HepG2 (cell line): ENCODE data around the gene DICER1. TPM values are rescaled to one million over a fixed set of nuclear protein-coding genes. Genes with fewer than 3 reads are reported as not detected.
A peak's percentile ranks its signal among the peaks of the same experiment; 100 is the strongest.

Experiments used
- ATAC-seq: fragments of 200-7000 bp; cut with Tn5 transposase; 3 replicates; pipeline ENCODE4 v1.9.1; 2020; ENCODE audit warnings: mild to moderate bottlenecking, moderate library complexity
- BruUV-seq: library from RNA; stranded (reverse); fragments of 400-500 nt; replicated peaks from 2 replicates; lab custom pipeline; 2021; lab: Mats Ljungman, UMichigan
- CTCF ChIA-PET: fragments of 300-600 bp; formaldehyde crosslinking; extraction: SDS; loops from one replicate; lab custom pipeline; 2021; ENCODE audit warnings: low total read pairs, inconsistent platforms, low intra/inter-chr PET ratio; lab: Yijun Ruan, JAX
- POLR2A ChIA-PET: fragments of 350-600 bp; sonication (Branson Sonifier 250); formaldehyde crosslinking; loops from one replicate; lab custom pipeline; 2020; ENCODE audit warnings: antibody characterized with exemption, inconsistent platforms; lab: Yijun Ruan, JAX
- DNase-seq: peaks from one replicate; pipeline ENCODE4 v3.0.0-alpha.2; 2015; ENCODE audit warnings: low spot score
- FAIRE-seq: peaks from 3 replicates; lab custom pipeline; 2011; peaks lifted over from hg19 to GRCh38; lab: Jason Lieb, UNC
- H2AFZ ChIP-seq: one replicate; pipeline ENCODE4 v1.6.1; 2011; ENCODE audit warnings: low read length, inconsistent platforms
- H3K27ac ChIP-seq: fragments of 300-600 bp; 3 replicates; pipeline ENCODE4 v1.8.0; 2011; ENCODE audit warnings: mixed run types, mild to moderate bottlenecking, mixed read lengths, low read length, inconsistent platforms; ENCODE audit not compliant: insufficient read depth; ENCODE audit errors: extremely low read length
- H3K27me3 ChIP-seq, 2 experiments: fragments of 200-600 bp in 1 of 2; 2 replicates in 1 of 2; 3 replicates in 1 of 2; pipeline versions ENCODE4 v1.6.0 to v1.8.0; 2011; ENCODE audit warnings: low read length in 2 of 2, mild to moderate bottlenecking in 2 of 2, moderate library complexity in 2 of 2, inconsistent platforms in 1 of 2; ENCODE audit not compliant: insufficient read depth in 2 of 2, control insufficient read depth in 1 of 2
- H3K36me3 ChIP-seq, 2 experiments: fragments of 200-600 bp in 1 of 2; replicated peaks in 1 of 2; 2 replicates in 1 of 2; 3 replicates in 1 of 2; pipeline versions ENCODE4 v1.5.1 to v1.8.0; 2011; ENCODE audit warnings: low read length in 2 of 2, inconsistent platforms in 1 of 2; ENCODE audit not compliant: insufficient read depth in 2 of 2, control insufficient read depth in 1 of 2
- H3K4me1 ChIP-seq: 2 replicates; pipeline ENCODE4 v1.5.1; 2012; ENCODE audit warnings: low read length, inconsistent platforms; ENCODE audit not compliant: insufficient read depth
- H3K4me2 ChIP-seq: 2 replicates; pipeline ENCODE4 v1.6.0; 2011; ENCODE audit warnings: low read depth, low read length, inconsistent platforms
- H3K4me3 ChIP-seq, 3 experiments: fragments of 200-600 bp in 1 of 3; sonication (generic), shearing (Covaris generic) in 1 of 3; replicated peaks in 1 of 3; 2 replicates each; pipeline ENCODE4 v1.5.1; 2011 to 2016; ENCODE audit warnings: low read length in 3 of 3, inconsistent platforms in 2 of 3, low read depth in 2 of 3, mild to moderate bottlenecking in 2 of 3, control low read depth in 1 of 3, mixed read lengths in 1 of 3; ENCODE audit not compliant: insufficient read depth in 1 of 3
- H3K79me2 ChIP-seq: one replicate; pipeline ENCODE4 v1.6.1; 2011; ENCODE audit warnings: low read length, inconsistent platforms; ENCODE audit not compliant: insufficient read depth
- H3K9ac ChIP-seq: 2 replicates; pipeline ENCODE4 v1.6.0; 2011; ENCODE audit warnings: mild to moderate bottlenecking, low read depth, low read length, inconsistent platforms; ENCODE audit not compliant: insufficient read depth
- H3K9me3 ChIP-seq: 2 replicates; pipeline ENCODE4 v1.5.1; 2012; ENCODE audit warnings: mild to moderate bottlenecking, low read length
- H4K20me1 ChIP-seq: 2 replicates; pipeline ENCODE4 v1.6.0; 2011; ENCODE audit warnings: inconsistent platforms, mild to moderate bottlenecking, low read length, moderate library complexity; ENCODE audit not compliant: insufficient read depth
- EP300 ChIP-seq, 3 experiments: sonication (generic) in 1 of 3; formaldehyde crosslinking in 1 of 3; IDR thresholded peaks; 2 replicates each; pipeline versions ENCODE4 v1.5.1 to v1.6.1; 2011 to 2020; ENCODE audit warnings: low read depth in 2 of 3, low read length in 2 of 3, borderline replicate concordance in 1 of 3, improper control_type of control experiment in 1 of 3, mild to moderate bottlenecking in 1 of 3, missing genetic modification reagents in 1 of 3, moderate library complexity in 1 of 3
- HDAC1 ChIP-seq: sonication (generic); formaldehyde crosslinking; IDR thresholded peaks from 2 replicates; pipeline ENCODE4 v1.5.1; 2020; ENCODE audit warnings: mild to moderate bottlenecking, missing genetic modification reagents
- NR1H2 ChIP-seq: sonication (generic); formaldehyde crosslinking; IDR thresholded peaks from 2 replicates; pipeline ENCODE4 v1.8.1; 2022; ENCODE audit warnings: low read depth, missing genetic modification reagents, borderline replicate concordance
- RAD51 ChIP-seq: fragments of 450-650 bp; IDR thresholded peaks from 2 replicates; pipeline ENCODE4 v1.6.1; 2016; ENCODE audit warnings: borderline replicate concordance
- TBP ChIP-seq: sonication (generic); formaldehyde crosslinking; IDR thresholded peaks from 2 replicates; pipeline ENCODE4 v1.5.0; 2020; ENCODE audit warnings: missing genetic modification reagents
- ZFP41 ChIP-seq: sonication (generic); formaldehyde crosslinking; IDR thresholded peaks from 2 replicates; pipeline ENCODE4 v1.4.0; 2020; ENCODE audit warnings: mild to moderate bottlenecking, missing genetic modification reagents, borderline replicate concordance
- ZNF251 ChIP-seq: sonication (generic); formaldehyde crosslinking; IDR thresholded peaks from 2 replicates; pipeline ENCODE4 v1.9.0; 2021; ENCODE audit warnings: mild to moderate bottlenecking, missing genetic modification reagents
- ZNF720 ChIP-seq: sonication (generic); formaldehyde crosslinking; IDR thresholded peaks from 2 replicates; pipeline ENCODE4 v1.4.0; 2020; ENCODE audit warnings: missing genetic modification reagents
- WGBS: methylation state at CpG from one replicate; pipeline ENCODE4 v1.1.6; 2017; ENCODE audit warnings: low lambda C conversion rate; 5-methylcytosine and 5-hydroxymethylcytosine counted together
- in situ Hi-C: cut with HindIII; loops from 2 replicates; pipeline ENCODE4 v1.10.0; 2017; ENCODE audit warnings: low pct_unique_long_range_greater_than_20kb; ENCODE audit not compliant: extremely low pct_ligation_motif_present
- intact Hi-C: fragments of 100-400 bp; cut with micrococcal nuclease; formaldehyde crosslinking; loops from one replicate; pipeline ENCODE4 v1.10.0; 2022; ENCODE audit not compliant: unreplicated experiment
- polyA plus RNA-seq, 8 experiments: library from polyadenylated mRNA; depleted of rRNA in 3 of 8; stranded (reverse) in 7 of 8; unstranded in 1 of 8; fragments of >200 nt; fragmentation: Illumina TruSeq in 4 of 8; extraction: Trizol in 4 of 8; gene quantifications; 2 replicates each; pipeline versions ENCODE4 v1.2.1 to v1.2.3, GENCODE V29; 2011 to 2016; ENCODE audit warnings: low read depth in 4 of 8, missing spikeins in 1 of 8, mixed read lengths in 1 of 8; ENCODE audit not compliant: insufficient read depth in 1 of 8
- total RNA-seq, 5 experiments: library from RNA; depleted of rRNA; stranded (reverse); fragments of >200 nt; fragmentation: Illumina TruSeq; extraction: Trizol; gene quantifications; 2 replicates each; pipeline ENCODE4 v1.2.3, GENCODE V29; 2016; ENCODE audit warnings: low read depth in 1 of 5
- TF ChIP-seq, protein P1 (sequence below): sonication (generic); formaldehyde crosslinking; IDR thresholded peaks from 2 replicates; pipeline ENCODE4 v1.4.0; 2020; ENCODE audit warnings: missing genetic modification reagents
- TF ChIP-seq, protein P2 (sequence below): sonication (generic); formaldehyde crosslinking; conservative IDR thresholded peaks from 2 replicates; pipeline ENCODE4 v1.4.0; 2020; ENCODE audit warnings: missing genetic modification reagents

The DICER1 gene
- total and polyA plus RNA-seq, 2 of the 13 experiments (the other 11 are each of a cell fraction or from before 2014, with no cell fraction given), result 31.8 to 61.9 TPM

DNA sequence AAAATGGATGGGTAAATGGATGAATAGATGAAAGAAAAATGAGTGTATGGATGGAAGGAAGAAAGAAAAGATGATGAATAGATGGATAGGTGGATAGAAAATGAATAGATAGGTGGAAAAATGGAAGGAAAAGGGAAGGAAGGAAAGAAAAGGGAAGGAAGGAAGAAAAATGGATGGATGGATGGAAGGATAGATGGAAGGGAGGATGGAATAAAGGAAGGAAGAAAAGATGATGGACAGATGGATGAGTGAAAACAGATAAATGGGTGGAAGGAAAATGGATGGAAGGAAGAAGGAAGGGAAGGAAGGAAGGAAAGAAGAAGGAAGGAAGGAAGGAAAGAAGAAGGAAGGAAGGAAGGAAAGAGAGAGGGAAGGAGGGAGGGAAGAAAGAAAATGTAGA lies 107.4 kb downstream of the DICER1 start:
- Histone ChIP-seq H4K20me1 (no peaks in the 10 kb centered on the region), H3K9me3 (no peaks in the 10 kb centered on the region), H3K27me3 (peaks cover 13 to 74% of the 10 kb centered on the region in 2 experiments), H3K27ac (no peak overlapping the region), H3K36me3 (no peaks in the 10 kb centered on the region), H3K4me2 (no peak overlapping the region), H3K9ac (no peak overlapping the region), H3K4me1 (no peaks in the 10 kb centered on the region), H2AFZ (no peak overlapping the region), H3K79me2 (no peaks in the 10 kb centered on the region), H3K4me3 (no peak overlapping the region)
- no peak for TF ChIP-seq HDAC1 (CRISPR knock-in tag)
- TF ChIP-seq RAD51, result 0 out of 2 replicates have a peak, but pooled peaks have one; percentile 12
- in situ Hi-C loops (no loop called here), intact Hi-C loops (no loop called here)
- DNase-seq (no peak), ATAC-seq (no peak), FAIRE-seq (no peak)
- ChIA-PET POLR2A (no interaction called here), CTCF (no interaction called here)
- no TSS peak for BruUV-seq

DNA sequence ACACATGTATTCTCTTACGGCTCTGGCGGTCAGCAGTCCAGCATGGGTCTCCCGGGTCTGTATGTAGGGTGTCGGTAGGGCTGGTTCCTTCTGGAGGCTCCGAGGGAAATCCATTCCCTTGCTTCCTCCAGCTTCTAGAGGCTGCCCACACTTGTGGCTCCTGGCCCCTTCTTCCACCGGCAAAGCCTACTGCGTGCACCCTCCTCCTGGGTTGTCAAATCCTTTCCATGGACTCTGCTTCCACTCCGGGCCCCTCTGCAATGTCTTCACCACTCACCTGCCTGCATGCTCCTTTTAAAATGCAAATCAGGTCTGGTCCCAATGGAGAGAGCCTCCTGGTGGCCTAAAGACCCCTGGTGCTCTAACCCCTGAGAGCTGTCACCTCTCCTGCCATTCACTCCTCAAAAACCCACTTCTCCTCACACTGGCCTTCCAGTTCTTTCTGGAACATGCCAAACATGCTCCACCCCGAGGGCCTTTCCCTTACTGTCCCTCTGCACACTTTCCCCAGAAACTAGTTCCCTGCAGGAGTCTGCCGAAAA lies 108.5 kb downstream of the DICER1 start:
- 32% methylated on average over 9 of the region's 10 CpGs for WGBS
- no peaks in the 10 kb centered on the region for H3K79me2 ChIP-seq
- POLR2A ChIA-PET, result no interaction called here
- H3K27me3 ChIP-seq, result peaks cover 12 to 77% of the 10 kb centered on the region in 2 experiments
- FAIRE-seq (no peak), DNase-seq (no peak), ATAC-seq (no peak)
- no peak overlapping the region for H3K9ac ChIP-seq
- BruUV-seq, result no TSS peak
- H4K20me1 ChIP-seq, result no peaks in the 10 kb centered on the region
- H3K9me3 ChIP-seq, result no peaks in the 10 kb centered on the region
- H3K4me2 ChIP-seq, result no peak overlapping the region
- H3K4me1 ChIP-seq, result no peaks in the 10 kb centered on the region
- H3K27ac ChIP-seq, result no peak overlapping the region
- intact Hi-C loops (no loop called here), in situ Hi-C loops (no loop called here)
- H3K4me3 ChIP-seq, result no peak overlapping the region
- CTCF ChIA-PET, result no interaction called here
- H2AFZ ChIP-seq, result no peak overlapping the region
- H3K36me3 ChIP-seq, result no peaks in the 10 kb centered on the region
- TF ChIP-seq TBP (CRISPR knock-in tag) (no peak), ZFP41 (no peak), ZNF251 (CRISPR knock-in tag) (no peak), NR1H2 (CRISPR knock-in tag) (no peak), ZNF720 (no peak), EP300 (IDR thresholded peaks at IDR 0.05; ENCODE audit: low read depth in 2 of 2, low read length in 2 of 2) (no peak), EP300 (CRISPR knock-in tag; IDR thresholded peaks at IDR 0.05; ENCODE audit: borderline replicate concordance) (no peak)
- TF ChIP-seq, protein P1, sequence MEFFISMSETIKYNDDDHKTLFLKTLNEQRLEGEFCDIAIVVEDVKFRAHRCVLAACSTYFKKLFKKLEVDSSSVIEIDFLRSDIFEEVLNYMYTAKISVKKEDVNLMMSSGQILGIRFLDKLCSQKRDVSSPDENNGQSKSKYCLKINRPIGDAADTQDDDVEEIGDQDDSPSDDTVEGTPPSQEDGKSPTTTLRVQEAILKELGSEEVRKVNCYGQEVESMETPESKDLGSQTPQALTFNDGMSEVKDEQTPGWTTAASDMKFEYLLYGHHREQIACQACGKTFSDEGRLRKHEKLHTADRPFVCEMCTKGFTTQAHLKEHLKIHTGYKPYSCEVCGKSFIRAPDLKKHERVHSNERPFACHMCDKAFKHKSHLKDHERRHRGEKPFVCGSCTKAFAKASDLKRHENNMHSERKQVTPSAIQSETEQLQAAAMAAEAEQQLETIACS (CRISPR knock-in tag), result no peak
- TF ChIP-seq, protein P2, sequence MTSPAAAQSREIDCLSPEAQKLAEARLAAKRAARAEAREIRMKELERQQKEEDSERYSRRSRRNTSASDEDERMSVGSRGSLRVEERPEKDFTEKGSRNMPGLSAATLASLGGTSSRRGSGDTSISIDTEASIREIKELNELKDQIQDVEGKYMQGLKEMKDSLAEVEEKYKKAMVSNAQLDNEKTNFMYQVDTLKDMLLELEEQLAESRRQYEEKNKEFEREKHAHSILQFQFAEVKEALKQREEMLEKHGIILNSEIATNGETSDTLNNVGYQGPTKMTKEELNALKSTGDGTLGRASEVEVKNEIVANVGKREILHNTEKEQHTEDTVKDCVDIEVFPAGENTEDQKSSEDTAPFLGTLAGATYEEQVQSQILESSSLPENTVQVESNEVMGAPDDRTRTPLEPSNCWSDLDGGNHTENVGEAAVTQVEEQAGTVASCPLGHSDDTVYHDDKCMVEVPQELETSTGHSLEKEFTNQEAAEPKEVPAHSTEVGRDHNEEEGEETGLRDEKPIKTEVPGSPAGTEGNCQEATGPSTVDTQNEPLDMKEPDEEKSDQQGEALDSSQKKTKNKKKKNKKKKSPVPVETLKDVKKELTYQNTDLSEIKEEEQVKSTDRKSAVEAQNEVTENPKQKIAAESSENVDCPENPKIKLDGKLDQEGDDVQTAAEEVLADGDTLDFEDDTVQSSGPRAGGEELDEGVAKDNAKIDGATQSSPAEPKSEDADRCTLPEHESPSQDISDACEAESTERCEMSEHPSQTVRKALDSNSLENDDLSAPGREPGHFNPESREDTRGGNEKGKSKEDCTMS (CRISPR knock-in tag), result no peak
